Inflammatory macrophage treated with lipopolysaccharide for 4 hours (primary cell): ENCODE data around the gene SNTN.
A peak's percentile ranks its signal among the peaks of the same experiment; 100 is the strongest.

Experiments used
- DNase-seq: peaks from one replicate; pipeline ENCODE4 v3.0.0-alpha.2; 2020

SNTN gene

GRCh38 chr3:63679186-63679585 is 26.7 kb downstream of the SNTN start:
- peak; percentile 30 for DNase-seq

GRCh38 chr3:63684081-63684480 is 31.6 kb downstream of the SNTN start:
- DNase-seq, result no peak

GRCh38 chr3:63685340-63685739 is 32.9 kb downstream of the SNTN start:
- DNase-seq, result no peak

- DNase-seq, result no peak
Measured at GRCh38 chr3:63687278-63688225, 35.1 kb downstream of the SNTN start.

- DNase-seq, result no peak
Measured at GRCh38 chr3:63689285-63689684, 36.8 kb downstream of the SNTN start.

GRCh38 chr3:63693351-63693750 is 40.9 kb downstream of the SNTN start:
- no peak for DNase-seq

GRCh38 chr3:63705092-63705645 is 52.7 kb downstream of the SNTN start:
- DNase-seq, result no peak

GRCh38 chr3:63706321-63707085 is 54.0 kb downstream of the SNTN start:
- DNase-seq, result no peak

- DNase-seq, result no peak
Measured at GRCh38 chr3:63707731-63708130, 55.3 kb downstream of the SNTN start.

- no peak for DNase-seq
Measured at GRCh38 chr3:63709576-63709975, 57.1 kb downstream of the SNTN start.
